Esophagus muscularis mucosa (tissue), 4 donors: Measurements from ENCODE around the gene SKOR1.

Experiments used
- CTCF ChIP-seq, 3 experiments: fragments of 200-600 bp in 2 of 3; fragments of 450-650 bp in 1 of 3; sonication (generic) in 2 of 3; IDR thresholded peaks; one replicate each; pipeline ENCODE4 v1.5.1; 2017 to 2019; ENCODE audit warnings: antibody characterized with exemption in 3 of 3, mild to moderate bottlenecking in 2 of 3, moderate library complexity in 1 of 3
- EP300 ChIP-seq: sonication (generic); formaldehyde crosslinking; IDR thresholded peaks from one replicate; pipeline ENCODE4 v1.6.1; 2017; ENCODE audit warnings: antibody characterized with exemption
- POLR2A ChIP-seq: fragments of 450-650 bp; IDR thresholded peaks from one replicate; pipeline ENCODE4 v1.6.1; 2017; ENCODE audit warnings: antibody characterized with exemption, moderate library complexity, mild to moderate bottlenecking, low read depth
- POLR2AphosphoS5 ChIP-seq, 2 donors: sonication (generic); formaldehyde crosslinking; IDR thresholded peaks; one replicate each; pipeline ENCODE4 v1.6.1; 2017; ENCODE audit warnings: antibody characterized with exemption in 2 of 2

- TF ChIP-seq POLR2A (no peak), CTCF (IDR thresholded peaks at IDR 0.05) (no peak), EP300 (no peak), POLR2AphosphoS5 (IDR thresholded peaks at IDR 0.05) (no peak)
Observed at GRCh38 chr15:67845974-67846373, 20.7 kb downstream of the SKOR1 start.
